HL-60 (cell line): ENCODE results near the gene IL17RB.
A peak's percentile ranks its signal among the peaks of the same experiment; 100 is the strongest.

Experiments used
- DNase-seq, 2 experiments: peaks; one replicate each; pipeline ENCODE4 v3.0.0-alpha.2; 2010 to 2020; ENCODE audit warnings: low read depth in 1 of 2, low spot score in 1 of 2
- H3K27ac ChIP-seq: fragments of 250-450 bp; sonication (Bioruptor Pico); replicated peaks from 2 replicates; pipeline ENCODE4 v1.5.1; 2020; ENCODE audit warnings: mild to moderate bottlenecking, moderate library complexity
- H3K27me3 ChIP-seq: fragments of 250-450 bp; sonication (Bioruptor Pico); 2 replicates; pipeline ENCODE4 v1.5.1; 2021; ENCODE audit warnings: mild to moderate bottlenecking, moderate library complexity; ENCODE audit not compliant: insufficient read depth, poor library complexity, severe bottlenecking
- H3K4me3 ChIP-seq: replicated peaks from 2 replicates; pipeline ENCODE4 v1.5.1; 2011; ENCODE audit warnings: mild to moderate bottlenecking, control low read depth, low read length; ENCODE audit not compliant: insufficient read depth
- GABPA ChIP-seq: IDR thresholded peaks from 2 replicates; pipeline ENCODE4 v1.6.1; 2012; ENCODE audit warnings: low read depth
- POLR2AphosphoS5 ChIP-seq: IDR thresholded peaks from 2 replicates; pipeline ENCODE4 v1.6.1; 2012; ENCODE audit warnings: low read depth
- SPI1 ChIP-seq: IDR thresholded peaks from 2 replicates; pipeline ENCODE4 v1.6.1; 2012; ENCODE audit warnings: low read depth, mild to moderate bottlenecking, borderline replicate concordance
- TF ChIP-seq, protein P1 (sequence below): IDR thresholded peaks from 2 replicates; pipeline ENCODE4 v1.6.1; 2012; ENCODE audit warnings: low read depth; ENCODE audit not compliant: insufficient replicate concordance
- TF ChIP-seq, protein P2 (sequence below): IDR thresholded peaks from one replicate; pipeline ENCODE4 v1.5.1; 2011; ENCODE audit warnings: low read length, control low read depth, inconsistent platforms; ENCODE audit not compliant: insufficient read depth

Gene IL17RB

DNA sequence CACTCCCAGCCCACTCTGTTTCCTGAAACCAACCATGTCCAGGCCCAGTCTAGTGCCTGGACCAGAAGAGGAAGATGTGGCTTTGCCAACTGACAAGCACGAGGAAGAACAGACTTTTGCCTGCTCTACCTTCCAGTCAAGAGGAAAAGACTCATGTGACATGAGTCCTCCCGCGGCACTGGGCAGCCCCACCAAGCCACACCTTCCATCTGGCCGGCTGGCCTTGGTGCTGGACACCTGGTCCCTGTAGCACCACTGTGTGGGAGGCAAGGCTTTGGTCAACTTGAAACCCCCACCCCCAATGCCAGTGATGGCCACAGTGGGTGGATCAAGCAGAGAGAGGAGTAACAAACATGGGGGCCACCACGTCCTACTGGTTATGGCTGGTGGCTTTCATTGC, 12.7 kb upstream of the IL17RB start:
- H3K27me3 ChIP-seq, result no peaks in the 10 kb centered on the region
- H3K4me3 ChIP-seq, result no peak overlapping the region
- TF ChIP-seq POLR2AphosphoS5, result no peak
- TF ChIP-seq, protein P1, sequence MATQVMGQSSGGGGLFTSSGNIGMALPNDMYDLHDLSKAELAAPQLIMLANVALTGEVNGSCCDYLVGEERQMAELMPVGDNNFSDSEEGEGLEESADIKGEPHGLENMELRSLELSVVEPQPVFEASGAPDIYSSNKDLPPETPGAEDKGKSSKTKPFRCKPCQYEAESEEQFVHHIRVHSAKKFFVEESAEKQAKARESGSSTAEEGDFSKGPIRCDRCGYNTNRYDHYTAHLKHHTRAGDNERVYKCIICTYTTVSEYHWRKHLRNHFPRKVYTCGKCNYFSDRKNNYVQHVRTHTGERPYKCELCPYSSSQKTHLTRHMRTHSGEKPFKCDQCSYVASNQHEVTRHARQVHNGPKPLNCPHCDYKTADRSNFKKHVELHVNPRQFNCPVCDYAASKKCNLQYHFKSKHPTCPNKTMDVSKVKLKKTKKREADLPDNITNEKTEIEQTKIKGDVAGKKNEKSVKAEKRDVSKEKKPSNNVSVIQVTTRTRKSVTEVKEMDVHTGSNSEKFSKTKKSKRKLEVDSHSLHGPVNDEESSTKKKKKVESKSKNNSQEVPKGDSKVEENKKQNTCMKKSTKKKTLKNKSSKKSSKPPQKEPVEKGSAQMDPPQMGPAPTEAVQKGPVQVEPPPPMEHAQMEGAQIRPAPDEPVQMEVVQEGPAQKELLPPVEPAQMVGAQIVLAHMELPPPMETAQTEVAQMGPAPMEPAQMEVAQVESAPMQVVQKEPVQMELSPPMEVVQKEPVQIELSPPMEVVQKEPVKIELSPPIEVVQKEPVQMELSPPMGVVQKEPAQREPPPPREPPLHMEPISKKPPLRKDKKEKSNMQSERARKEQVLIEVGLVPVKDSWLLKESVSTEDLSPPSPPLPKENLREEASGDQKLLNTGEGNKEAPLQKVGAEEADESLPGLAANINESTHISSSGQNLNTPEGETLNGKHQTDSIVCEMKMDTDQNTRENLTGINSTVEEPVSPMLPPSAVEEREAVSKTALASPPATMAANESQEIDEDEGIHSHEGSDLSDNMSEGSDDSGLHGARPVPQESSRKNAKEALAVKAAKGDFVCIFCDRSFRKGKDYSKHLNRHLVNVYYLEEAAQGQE, result no peak
- no peak for TF ChIP-seq SPI1
- TF ChIP-seq, protein P2, sequence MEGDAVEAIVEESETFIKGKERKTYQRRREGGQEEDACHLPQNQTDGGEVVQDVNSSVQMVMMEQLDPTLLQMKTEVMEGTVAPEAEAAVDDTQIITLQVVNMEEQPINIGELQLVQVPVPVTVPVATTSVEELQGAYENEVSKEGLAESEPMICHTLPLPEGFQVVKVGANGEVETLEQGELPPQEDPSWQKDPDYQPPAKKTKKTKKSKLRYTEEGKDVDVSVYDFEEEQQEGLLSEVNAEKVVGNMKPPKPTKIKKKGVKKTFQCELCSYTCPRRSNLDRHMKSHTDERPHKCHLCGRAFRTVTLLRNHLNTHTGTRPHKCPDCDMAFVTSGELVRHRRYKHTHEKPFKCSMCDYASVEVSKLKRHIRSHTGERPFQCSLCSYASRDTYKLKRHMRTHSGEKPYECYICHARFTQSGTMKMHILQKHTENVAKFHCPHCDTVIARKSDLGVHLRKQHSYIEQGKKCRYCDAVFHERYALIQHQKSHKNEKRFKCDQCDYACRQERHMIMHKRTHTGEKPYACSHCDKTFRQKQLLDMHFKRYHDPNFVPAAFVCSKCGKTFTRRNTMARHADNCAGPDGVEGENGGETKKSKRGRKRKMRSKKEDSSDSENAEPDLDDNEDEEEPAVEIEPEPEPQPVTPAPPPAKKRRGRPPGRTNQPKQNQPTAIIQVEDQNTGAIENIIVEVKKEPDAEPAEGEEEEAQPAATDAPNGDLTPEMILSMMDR, result no peak
- TF ChIP-seq GABPA, result no peak
- DNase-seq, result peak; percentile 21 to 70
- H3K27ac ChIP-seq, result peak overlapping the region; percentile 65

DNA sequence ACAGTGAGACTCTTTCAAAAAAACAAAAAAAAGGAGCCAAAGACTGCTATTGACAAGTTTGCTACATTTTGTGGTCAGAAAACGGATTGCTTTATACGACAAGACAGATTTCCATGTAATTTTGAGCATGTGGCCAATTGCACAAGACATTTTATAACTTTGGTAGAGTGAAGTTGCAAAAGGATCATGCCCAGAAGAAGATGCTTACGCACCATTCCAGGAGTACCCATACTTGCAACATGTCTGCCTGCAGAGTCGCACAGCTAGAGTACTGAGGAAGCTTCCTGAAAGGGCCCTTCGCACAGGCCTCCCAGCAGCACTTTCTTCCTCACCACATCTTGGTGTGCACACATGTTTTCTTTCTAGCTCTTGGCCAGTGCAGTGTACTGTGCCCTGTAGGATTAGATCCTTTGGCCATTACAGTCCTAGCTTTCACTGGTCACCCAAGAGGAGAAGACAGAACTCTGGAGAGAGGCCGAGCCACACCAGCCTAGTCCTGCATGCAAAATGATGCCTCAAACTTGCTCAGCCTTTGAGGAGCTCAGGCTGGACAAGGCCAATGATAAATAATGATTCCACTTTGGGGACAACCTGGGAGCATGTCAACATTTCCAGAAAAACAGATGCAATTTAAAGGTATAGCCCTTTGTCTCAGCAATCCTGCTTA, 11.8 kb upstream of the IL17RB start:
- no peak overlapping the region for H3K4me3 ChIP-seq
- peak; percentile 93 to 94 for DNase-seq
- H3K27ac ChIP-seq, result peak overlapping the region; percentile 65
- H3K27me3 ChIP-seq, result no peaks in the 10 kb centered on the region
- peak; percentile 51; the same call in 1 of the 2 replicates for TF ChIP-seq POLR2AphosphoS5
- TF ChIP-seq, protein P1, result no peak

DNA sequence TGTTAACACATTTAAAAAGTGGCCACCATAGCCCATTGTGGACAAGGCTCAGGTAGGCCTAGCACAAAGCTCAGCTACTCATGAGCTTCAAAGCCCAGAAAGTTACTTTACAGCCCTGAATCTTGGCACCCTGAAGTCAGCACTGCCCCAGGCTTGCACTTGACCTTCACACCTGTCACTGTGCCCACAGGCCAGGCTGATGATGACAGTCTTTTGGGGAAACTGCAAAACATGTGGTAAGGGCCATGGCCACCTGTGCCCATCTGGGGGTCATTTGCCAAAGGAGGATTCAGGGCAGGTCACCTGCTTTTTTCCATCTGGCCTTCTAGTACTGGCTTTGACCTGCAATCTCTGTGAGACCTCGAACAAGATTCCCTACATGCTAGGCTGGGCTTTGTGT, 11.1 kb upstream of the IL17RB start:
- Histone ChIP-seq H3K27me3 (no peaks in the 10 kb centered on the region), H3K4me3 (no peak overlapping the region), H3K27ac (peak overlapping the region; percentile 65)
- TF ChIP-seq POLR2AphosphoS5, result no peak
- no peak for TF ChIP-seq GABPA
- TF ChIP-seq SPI1, result no peak
- TF ChIP-seq, protein P1, result no peak
- TF ChIP-seq, protein P2, result no peak
- DNase-seq, result no peak
